K562 (cell line): ENCODE results near the gene ZNRF2. TPM values are rescaled to one million over a fixed set of nuclear protein-coding genes. Genes with fewer than 3 reads are reported as not detected.
A peak's percentile ranks its signal among the peaks of the same experiment; 100 is the strongest.

ENCODE experiments used
- COPS2 ChIP-seq: fragments of 450-650 bp; conservative IDR thresholded peaks from 2 replicates; pipeline ENCODE4 v1.6.1; 2016; ENCODE audit warnings: mild to moderate bottlenecking, moderate library complexity
- MYBL2 ChIP-seq, 2 experiments: fragments of 450-650 bp in 1 of 2; sonication (generic) in 1 of 2; formaldehyde crosslinking in 1 of 2; IDR thresholded peaks; 2 replicates each; pipeline versions ENCODE4 v1.6.1 to v1.8.1; 2017 to 2022; ENCODE audit warnings: borderline replicate concordance in 1 of 2, inconsistent platforms in 1 of 2, low read depth in 1 of 2, mild to moderate bottlenecking in 1 of 2, missing genetic modification reagents in 1 of 2, moderate library complexity in 1 of 2
- NR2C1 ChIP-seq, 2 experiments: fragments of 450-650 bp; IDR thresholded peaks; 2 replicates each; pipeline ENCODE4 v1.6.1; 2017; ENCODE audit warnings: mild to moderate bottlenecking in 2 of 2, antibody characterized with exemption in 1 of 2, inconsistent platforms in 1 of 2, missing compliant biosample characterization in 1 of 2, missing genetic modification characterization in 1 of 2
- RREB1 ChIP-seq: fragments of 250-450 bp; sonication (Bioruptor Pico); IDR thresholded peaks from 2 replicates; pipeline ENCODE4 v1.4.0; 2020
- SMC3 ChIP-seq: conservative IDR thresholded peaks from 2 replicates; pipeline ENCODE4 v1.6.1; 2011; ENCODE audit warnings: low read depth, low read length, improper control_type of control experiment; ENCODE audit not compliant: insufficient read depth
- TGIF2 ChIP-seq: sonication (generic); formaldehyde crosslinking; IDR thresholded peaks from 2 replicates; pipeline ENCODE4 v1.8.1; 2022; ENCODE audit warnings: mild to moderate bottlenecking, missing genetic modification reagents, moderate library complexity
- VEZF1 ChIP-seq: fragments of 200-800 bp; sonication (Bioruptor generic); IDR thresholded peaks from 2 replicates; pipeline ENCODE4 v1.6.1; 2017; ENCODE audit warnings: missing genetic modification characterization, missing compliant biosample characterization
- YBX1 ChIP-seq: fragments of 450-650 bp; IDR thresholded peaks from 2 replicates; pipeline ENCODE4 v1.7.1; 2016; ENCODE audit warnings: mild to moderate bottlenecking
- polyA plus RNA-seq, 8 experiments: library from polyadenylated mRNA; depleted of rRNA in 4 of 8; stranded (reverse) in 5 of 8; unstranded in 3 of 8; fragments of >200 nt; fragmentation: Nextera tagmentation in 2 of 8; fragmentation: Illumina TruSeq in 1 of 8; extraction: Ambion mirVana in 2 of 8; extraction: Trizol in 1 of 8; gene quantifications; 2 replicates each; pipeline versions ENCODE4 v1.2.1 to v1.2.3, GENCODE V29; 2011 to 2014; ENCODE audit warnings: inconsistent platforms in 1 of 8, missing spikeins in 1 of 8
- total RNA-seq, 7 experiments: library from RNA; depleted of rRNA in 6 of 7; stranded (reverse); fragments of >200 nt in 6 of 7; fragmentation: Illumina TruSeq in 2 of 7; extraction: Trizol in 2 of 7; gene quantifications; 2 replicates each; pipeline versions ENCODE4 v1.2.1 to v1.2.3, GENCODE V29; 2011 to 2021; ENCODE audit warnings: low replicate concordance in 1 of 7
- TF ChIP-seq, protein P1 (sequence below): sonication (generic); formaldehyde crosslinking; IDR thresholded peaks from 2 replicates; pipeline ENCODE4 v1.8.1; 2023; ENCODE audit warnings: mild to moderate bottlenecking, missing genetic modification reagents
- TF ChIP-seq, protein P2 (sequence below): sonication (generic); formaldehyde crosslinking; IDR thresholded peaks from 2 replicates; pipeline ENCODE4 v1.8.0; 2023; ENCODE audit warnings: mild to moderate bottlenecking, missing genetic modification reagents
- TF ChIP-seq, protein P3 (sequence below): fragments of 450-650 bp; formaldehyde crosslinking; IDR thresholded peaks from 2 replicates; pipeline ENCODE4 v1.4.0; 2022; ENCODE audit warnings: mild to moderate bottlenecking, moderate library complexity
- TF ChIP-seq, protein P4 (sequence below), 2 experiments: IDR thresholded peaks; 2 replicates each; pipeline ENCODE4 v1.6.1; 2011; ENCODE audit warnings: borderline replicate concordance in 1 of 2, control low read depth in 1 of 2, low read depth in 1 of 2, low read length in 1 of 2, mild to moderate bottlenecking in 1 of 2, mixed read lengths in 1 of 2, moderate library complexity in 1 of 2; ENCODE audit not compliant: insufficient read depth in 1 of 2, insufficient read length in 1 of 2, poor library complexity in 1 of 2, severe bottlenecking in 1 of 2; ENCODE audit errors: extremely low read depth in 1 of 2

The ZNRF2 gene
- total and polyA plus RNA-seq, 9 of the 15 experiments (the other 6 are each of a cell fraction or from before 2014, with no cell fraction given), result 1.1 to 13.9 (median 5.5) TPM

DNA sequence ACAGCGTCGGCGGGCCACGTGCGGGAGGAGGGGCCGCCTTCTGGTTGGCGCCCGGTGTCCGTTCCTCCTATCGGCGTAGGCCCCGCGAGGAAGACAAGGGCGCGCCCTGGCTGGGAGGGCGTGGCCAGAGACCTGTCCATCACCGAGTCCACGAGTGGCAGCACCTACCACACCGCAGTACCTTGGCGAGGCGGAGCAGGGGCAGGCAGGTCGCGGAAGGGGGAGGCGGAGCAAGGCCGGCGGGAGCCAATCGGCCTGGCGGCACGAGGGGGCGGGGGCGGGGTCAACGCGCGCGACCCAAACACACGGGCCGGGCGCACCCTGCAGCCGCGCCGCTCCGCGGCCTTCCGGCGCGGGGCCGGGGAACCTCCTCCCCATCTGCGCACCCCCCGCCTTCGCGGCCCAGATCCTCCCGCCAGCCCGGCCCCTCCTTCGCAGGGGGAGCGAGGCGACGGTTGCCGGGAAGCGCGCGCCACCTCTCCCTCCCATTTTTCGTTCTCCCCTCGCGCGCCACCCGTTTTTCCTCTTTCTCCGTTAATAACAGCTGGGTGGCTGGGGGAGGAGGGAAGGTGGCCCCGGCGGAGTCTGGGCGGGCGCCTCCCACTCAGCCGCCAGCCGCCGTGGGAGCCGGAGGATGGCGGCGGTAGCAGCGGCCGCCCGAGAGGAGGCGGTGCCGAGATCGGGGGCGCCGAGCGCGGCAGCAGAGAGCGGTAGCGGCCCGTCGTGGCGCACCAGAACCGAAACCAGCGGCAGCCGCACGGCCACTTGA, at the start of gene ZNRF2 (continued):
- TF ChIP-seq RREB1 (CRISPR knock-in tag) (0 out of 2 replicates have a peak, but pooled peaks have one; percentile 68), NR2C1 (IDR thresholded peaks at IDR 0.05) (no peak), NR2C1 (tag; IDR thresholded peaks at IDR 0.05) (no peak), TGIF2 (CRISPR knock-in tag) (no peak), VEZF1 (peak; percentile 98), YBX1 (no peak), SMC3 (peak; percentile 6; the same call in 1 of the 2 replicates), MYBL2 (IDR thresholded peaks at IDR 0.05; ENCODE audit: low read depth) (0 out of 2 replicates have a peak, but pooled peaks have one; percentile 19), MYBL2 (CRISPR knock-in tag; IDR thresholded peaks at IDR 0.05; ENCODE audit: borderline replicate concordance) (no peak), COPS2 (no peak)
- TF ChIP-seq, protein P1, sequence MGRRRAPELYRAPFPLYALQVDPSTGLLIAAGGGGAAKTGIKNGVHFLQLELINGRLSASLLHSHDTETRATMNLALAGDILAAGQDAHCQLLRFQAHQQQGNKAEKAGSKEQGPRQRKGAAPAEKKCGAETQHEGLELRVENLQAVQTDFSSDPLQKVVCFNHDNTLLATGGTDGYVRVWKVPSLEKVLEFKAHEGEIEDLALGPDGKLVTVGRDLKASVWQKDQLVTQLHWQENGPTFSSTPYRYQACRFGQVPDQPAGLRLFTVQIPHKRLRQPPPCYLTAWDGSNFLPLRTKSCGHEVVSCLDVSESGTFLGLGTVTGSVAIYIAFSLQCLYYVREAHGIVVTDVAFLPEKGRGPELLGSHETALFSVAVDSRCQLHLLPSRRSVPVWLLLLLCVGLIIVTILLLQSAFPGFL, result no peak
- TF ChIP-seq, protein P2, sequence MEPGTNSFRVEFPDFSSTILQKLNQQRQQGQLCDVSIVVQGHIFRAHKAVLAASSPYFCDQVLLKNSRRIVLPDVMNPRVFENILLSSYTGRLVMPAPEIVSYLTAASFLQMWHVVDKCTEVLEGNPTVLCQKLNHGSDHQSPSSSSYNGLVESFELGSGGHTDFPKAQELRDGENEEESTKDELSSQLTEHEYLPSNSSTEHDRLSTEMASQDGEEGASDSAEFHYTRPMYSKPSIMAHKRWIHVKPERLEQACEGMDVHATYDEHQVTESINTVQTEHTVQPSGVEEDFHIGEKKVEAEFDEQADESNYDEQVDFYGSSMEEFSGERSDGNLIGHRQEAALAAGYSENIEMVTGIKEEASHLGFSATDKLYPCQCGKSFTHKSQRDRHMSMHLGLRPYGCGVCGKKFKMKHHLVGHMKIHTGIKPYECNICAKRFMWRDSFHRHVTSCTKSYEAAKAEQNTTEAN (CRISPR knock-in tag), result no peak
- TF ChIP-seq, protein P3, sequence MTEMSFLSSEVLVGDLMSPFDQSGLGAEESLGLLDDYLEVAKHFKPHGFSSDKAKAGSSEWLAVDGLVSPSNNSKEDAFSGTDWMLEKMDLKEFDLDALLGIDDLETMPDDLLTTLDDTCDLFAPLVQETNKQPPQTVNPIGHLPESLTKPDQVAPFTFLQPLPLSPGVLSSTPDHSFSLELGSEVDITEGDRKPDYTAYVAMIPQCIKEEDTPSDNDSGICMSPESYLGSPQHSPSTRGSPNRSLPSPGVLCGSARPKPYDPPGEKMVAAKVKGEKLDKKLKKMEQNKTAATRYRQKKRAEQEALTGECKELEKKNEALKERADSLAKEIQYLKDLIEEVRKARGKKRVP (CRISPR knock-in tag), result no peak
- TF ChIP-seq, protein P4, sequence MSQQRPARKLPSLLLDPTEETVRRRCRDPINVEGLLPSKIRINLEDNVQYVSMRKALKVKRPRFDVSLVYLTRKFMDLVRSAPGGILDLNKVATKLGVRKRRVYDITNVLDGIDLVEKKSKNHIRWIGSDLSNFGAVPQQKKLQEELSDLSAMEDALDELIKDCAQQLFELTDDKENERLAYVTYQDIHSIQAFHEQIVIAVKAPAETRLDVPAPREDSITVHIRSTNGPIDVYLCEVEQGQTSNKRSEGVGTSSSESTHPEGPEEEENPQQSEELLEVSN (IDR thresholded peaks at IDR 0.05; ENCODE audit: borderline replicate concordance in 1 of 2, extremely low read depth in 1 of 2, insufficient read depth in 1 of 2, insufficient read length in 1 of 2, low read depth in 1 of 2, low read length in 1 of 2, poor library complexity in 1 of 2, severe bottlenecking in 1 of 2), result peak; percentile 98
